ENCODE results near the gene PPP2R2B. TPM values are rescaled to one million over a fixed set of nuclear protein-coding genes. Genes with fewer than 3 reads are reported as not detected.
A peak's percentile ranks its signal among the peaks of the same experiment; 100 is the strongest.

Gene PPP2R2B
- polyA plus RNA-seq, 1 donor (not counting 4 experiments of a cell fraction or from before 2014, with no cell fraction given): 0.33 TPM

DNA sequence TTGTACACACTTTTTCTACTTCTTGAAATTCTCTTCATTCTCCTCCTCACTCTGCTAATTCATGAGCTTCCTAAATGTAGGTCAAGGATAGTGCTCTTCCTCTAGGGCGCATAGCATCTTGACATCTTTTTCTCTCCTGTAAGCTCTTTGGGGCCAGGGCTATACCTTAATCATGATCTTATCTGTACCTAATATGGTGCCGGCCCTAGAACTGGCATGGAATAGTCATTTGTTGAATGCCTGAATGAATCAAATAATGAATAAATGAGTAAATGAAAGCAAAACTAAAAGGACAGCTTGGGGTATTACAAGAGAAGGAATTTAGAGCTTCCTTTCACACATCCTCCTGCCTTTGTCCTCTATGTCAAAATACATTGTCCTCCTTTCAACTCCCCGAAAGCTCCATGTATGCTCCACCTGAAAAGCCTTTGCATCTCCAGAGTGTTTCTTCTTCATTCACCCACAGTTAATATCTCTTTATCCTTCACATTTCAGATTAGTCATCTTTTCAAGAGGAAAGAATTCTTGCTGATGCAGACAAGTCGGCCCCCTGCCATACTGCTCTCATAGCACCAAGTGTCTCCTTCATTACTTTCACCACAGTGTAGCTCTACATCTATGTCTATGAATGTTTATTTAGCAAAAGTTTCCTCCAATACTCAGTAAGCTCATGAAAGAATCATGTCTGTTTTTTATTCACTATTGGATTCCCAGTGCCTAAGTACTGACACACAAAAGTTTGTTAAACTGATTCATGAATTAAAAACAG lies 16.4 kb upstream of the PPP2R2B start:
- peaks cover 22% of the 10 kb centered on the region for H3K4me1 ChIP-seq (ENCODE audit: control insufficient read depth, extremely low read depth, insufficient read depth, low read length)
- dilution Hi-C loops (cut with MboI; ENCODE audit: extremely low pct_ligation_motif_present, low sequenced_read_pairs): no loop called here
- no peak overlapping the region for H2AFZ ChIP-seq (ENCODE audit: control insufficient read depth, low read length)
- no peak for FAIRE-seq
- DNase-seq (ENCODE audit: low read depth, low spot score): no peak
- H3K4me2 ChIP-seq (ENCODE audit: control insufficient read depth, extremely low read depth, insufficient read depth, low read depth, low read length): peak overlapping the region; percentile 9
- H3K27ac ChIP-seq (ENCODE audit: control insufficient read depth, insufficient read depth, low read length): no peak overlapping the region
- no peak overlapping the region for H3K9ac ChIP-seq (ENCODE audit: control insufficient read depth, extremely low read depth, insufficient read depth, low read length)
- no peaks in the 10 kb centered on the region for H4K20me1 ChIP-seq (ENCODE audit: control insufficient read depth, extremely low read depth, insufficient read depth, low read length)
- H3K79me2 ChIP-seq (ENCODE audit: control insufficient read depth, insufficient read depth, low read length): no peaks in the 10 kb centered on the region
- no peaks in the 10 kb centered on the region for H3K27me3 ChIP-seq (ENCODE audit: control insufficient read depth, extremely low read depth, insufficient read depth, low read length)
- no peak for TF ChIP-seq EZH2 (IDR thresholded peaks at IDR 0.05; ENCODE audit: low read length)
- TF ChIP-seq, protein P1, sequence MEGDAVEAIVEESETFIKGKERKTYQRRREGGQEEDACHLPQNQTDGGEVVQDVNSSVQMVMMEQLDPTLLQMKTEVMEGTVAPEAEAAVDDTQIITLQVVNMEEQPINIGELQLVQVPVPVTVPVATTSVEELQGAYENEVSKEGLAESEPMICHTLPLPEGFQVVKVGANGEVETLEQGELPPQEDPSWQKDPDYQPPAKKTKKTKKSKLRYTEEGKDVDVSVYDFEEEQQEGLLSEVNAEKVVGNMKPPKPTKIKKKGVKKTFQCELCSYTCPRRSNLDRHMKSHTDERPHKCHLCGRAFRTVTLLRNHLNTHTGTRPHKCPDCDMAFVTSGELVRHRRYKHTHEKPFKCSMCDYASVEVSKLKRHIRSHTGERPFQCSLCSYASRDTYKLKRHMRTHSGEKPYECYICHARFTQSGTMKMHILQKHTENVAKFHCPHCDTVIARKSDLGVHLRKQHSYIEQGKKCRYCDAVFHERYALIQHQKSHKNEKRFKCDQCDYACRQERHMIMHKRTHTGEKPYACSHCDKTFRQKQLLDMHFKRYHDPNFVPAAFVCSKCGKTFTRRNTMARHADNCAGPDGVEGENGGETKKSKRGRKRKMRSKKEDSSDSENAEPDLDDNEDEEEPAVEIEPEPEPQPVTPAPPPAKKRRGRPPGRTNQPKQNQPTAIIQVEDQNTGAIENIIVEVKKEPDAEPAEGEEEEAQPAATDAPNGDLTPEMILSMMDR (optimal IDR thresholded peaks at IDR 0.05 in 1 of 3, IDR thresholded peaks at IDR 0.05 in 1 of 3, conservative IDR thresholded peaks at IDR 0.05 in 1 of 3; ENCODE audit: extremely low read depth in 1 of 3, insufficient read depth in 2 of 3, low read length in 3 of 3): no peak
- H3K4me3 ChIP-seq (ENCODE audit: control insufficient read depth in 2 of 3, extremely low read depth in 1 of 3, insufficient read depth in 2 of 3, low read depth in 1 of 3, low read length in 3 of 3): no peak overlapping the region
- H3K9me1 ChIP-seq (ENCODE audit: control insufficient read depth, extremely low read depth, insufficient read depth, low read length): no peaks in the 10 kb centered on the region
- H3K36me3 ChIP-seq (ENCODE audit: control insufficient read depth in 2 of 2, extremely low read depth in 1 of 2, insufficient read depth in 2 of 2, low read length in 2 of 2): no peaks in the 10 kb centered on the region
- no peaks in the 10 kb centered on the region for H3K9me3 ChIP-seq (ENCODE audit: control insufficient read depth, low read depth, low read length)

DNA sequence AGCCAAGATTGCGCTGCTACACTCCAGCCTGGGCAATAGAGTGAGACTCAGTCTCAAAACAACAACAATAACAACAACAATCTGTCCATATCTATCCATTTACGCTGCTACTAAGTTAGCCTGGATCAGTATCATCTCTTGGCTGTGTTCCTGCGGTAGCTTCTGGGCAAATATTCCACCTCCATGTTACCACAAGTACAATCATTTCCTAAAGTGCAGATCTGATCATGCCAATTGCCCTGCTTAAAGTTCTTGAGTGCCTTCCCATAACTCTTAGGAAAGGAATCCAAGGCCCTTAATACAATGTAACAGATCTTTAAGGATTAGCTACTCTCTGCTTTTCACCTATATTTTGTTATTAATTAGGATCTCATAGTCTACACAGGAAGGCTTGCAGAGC lies 15.4 kb upstream of the PPP2R2B start:
- dilution Hi-C loops (cut with MboI; ENCODE audit: extremely low pct_ligation_motif_present, low sequenced_read_pairs): no loop called here
- H3K36me3 ChIP-seq (ENCODE audit: control insufficient read depth in 2 of 2, extremely low read depth in 1 of 2, insufficient read depth in 2 of 2, low read length in 2 of 2): no peaks in the 10 kb centered on the region
- FAIRE-seq (peak; percentile 96), DNase-seq (ENCODE audit: low read depth, low spot score) (no peak)
- H3K79me2 ChIP-seq (ENCODE audit: control insufficient read depth, insufficient read depth, low read length): no peaks in the 10 kb centered on the region
- no peaks in the 10 kb centered on the region for H3K27me3 ChIP-seq (ENCODE audit: control insufficient read depth, extremely low read depth, insufficient read depth, low read length)
- no peaks in the 10 kb centered on the region for H4K20me1 ChIP-seq (ENCODE audit: control insufficient read depth, extremely low read depth, insufficient read depth, low read length)
- H3K4me1 ChIP-seq (ENCODE audit: control insufficient read depth, extremely low read depth, insufficient read depth, low read length): peaks cover 22% of the 10 kb centered on the region
- H2AFZ ChIP-seq (ENCODE audit: control insufficient read depth, low read length): peak overlapping the region; percentile 36
- peak overlapping the region; percentile 12 for H3K4me2 ChIP-seq (ENCODE audit: control insufficient read depth, extremely low read depth, insufficient read depth, low read depth, low read length)
- H3K9me1 ChIP-seq (ENCODE audit: control insufficient read depth, extremely low read depth, insufficient read depth, low read length): no peaks in the 10 kb centered on the region
- H3K27ac ChIP-seq (ENCODE audit: control insufficient read depth, insufficient read depth, low read length): no peak overlapping the region
- H3K9ac ChIP-seq (ENCODE audit: control insufficient read depth, extremely low read depth, insufficient read depth, low read length): no peak overlapping the region
- no peaks in the 10 kb centered on the region for H3K9me3 ChIP-seq (ENCODE audit: control insufficient read depth, low read depth, low read length)
- H3K4me3 ChIP-seq (ENCODE audit: control insufficient read depth in 2 of 3, extremely low read depth in 1 of 3, insufficient read depth in 2 of 3, low read depth in 1 of 3, low read length in 3 of 3): no peak overlapping the region
- no peak for TF ChIP-seq EZH2 (IDR thresholded peaks at IDR 0.05; ENCODE audit: low read length)
- TF ChIP-seq, protein P1 (optimal IDR thresholded peaks at IDR 0.05 in 1 of 3, IDR thresholded peaks at IDR 0.05 in 1 of 3, conservative IDR thresholded peaks at IDR 0.05 in 1 of 3; ENCODE audit: extremely low read depth in 1 of 3, insufficient read depth in 2 of 3, low read length in 3 of 3): no peak
